DND-41 (cell line): Measurements from ENCODE around the gene IBSP.
A peak's percentile ranks its signal among the peaks of the same experiment; 100 is the strongest.

ENCODE experiments used
- ATAC-seq: fragments of 200-7000 bp; cut with Tn5 transposase; 3 replicates; pipeline ENCODE4 v1.9.1; 2021; ENCODE audit warnings: low read depth; ENCODE audit not compliant: insufficient read depth
- DNase-seq: peaks from one replicate; pipeline ENCODE4 v3.0.0-alpha.2; 2020
- H2AFZ ChIP-seq: 2 replicates; pipeline ENCODE4 v1.6.0; 2012; ENCODE audit warnings: low read depth, low read length
- H3K27ac ChIP-seq: 2 replicates; pipeline ENCODE4 v1.5.1; 2012; ENCODE audit warnings: low read length, inconsistent platforms
- H3K27me3 ChIP-seq: fragments of 200-600 bp; sonication (generic); 2 replicates; pipeline ENCODE4 v1.6.0; 2012; ENCODE audit warnings: low read length, mild to moderate bottlenecking, inconsistent platforms; ENCODE audit not compliant: insufficient read depth, poor library complexity
- H3K36me3 ChIP-seq: 2 replicates; pipeline ENCODE4 v1.5.1; 2012; ENCODE audit warnings: low read length, inconsistent platforms; ENCODE audit not compliant: insufficient read depth
- H3K4me1 ChIP-seq: 2 replicates; pipeline ENCODE4 v1.5.1; 2012; ENCODE audit warnings: mild to moderate bottlenecking, low read length; ENCODE audit not compliant: insufficient read depth
- H3K4me2 ChIP-seq: 2 replicates; pipeline ENCODE4 v1.6.0; 2012; ENCODE audit warnings: mild to moderate bottlenecking, moderate library complexity, low read length, inconsistent platforms; ENCODE audit not compliant: insufficient read depth
- H3K4me3 ChIP-seq, 2 experiments: fragments of 200-600 bp in 1 of 2; shearing (Covaris generic) in 1 of 2; 2 replicates each; pipeline ENCODE4 v1.5.1; 2012 to 2016; ENCODE audit warnings: inconsistent platforms in 2 of 2, low read length in 2 of 2, mild to moderate bottlenecking in 2 of 2, low read depth in 1 of 2, moderate library complexity in 1 of 2
- H3K79me2 ChIP-seq: 2 replicates; pipeline ENCODE4 v1.6.0; 2012; ENCODE audit warnings: low read length, inconsistent platforms; ENCODE audit not compliant: insufficient read depth
- H3K9ac ChIP-seq: 2 replicates; pipeline ENCODE4 v1.6.0; 2012; ENCODE audit warnings: low read depth, mild to moderate bottlenecking, inconsistent platforms, low read length, moderate library complexity
- H3K9me3 ChIP-seq: 2 replicates; pipeline ENCODE4 v1.5.1; 2012; ENCODE audit warnings: low read length, moderate library complexity, mild to moderate bottlenecking, inconsistent platforms; ENCODE audit not compliant: insufficient read depth, severe bottlenecking
- H4K20me1 ChIP-seq: 2 replicates; pipeline ENCODE4 v1.6.0; 2012; ENCODE audit warnings: low read length; ENCODE audit not compliant: insufficient read depth
- CTCF ChIP-seq: IDR thresholded peaks from 2 replicates; pipeline ENCODE4 v1.5.1; 2012; ENCODE audit warnings: borderline replicate concordance, low read length, moderate library complexity, mild to moderate bottlenecking; ENCODE audit not compliant: poor library complexity, severe bottlenecking; ENCODE audit errors: extremely low read depth
- EZH2 ChIP-seq: IDR thresholded peaks from 3 replicates; pipeline ENCODE4 v1.6.1; 2012; ENCODE audit warnings: borderline replicate concordance, low read depth, mild to moderate bottlenecking, moderate library complexity, low read length, inconsistent platforms; ENCODE audit not compliant: severe bottlenecking

Gene IBSP

DNA sequence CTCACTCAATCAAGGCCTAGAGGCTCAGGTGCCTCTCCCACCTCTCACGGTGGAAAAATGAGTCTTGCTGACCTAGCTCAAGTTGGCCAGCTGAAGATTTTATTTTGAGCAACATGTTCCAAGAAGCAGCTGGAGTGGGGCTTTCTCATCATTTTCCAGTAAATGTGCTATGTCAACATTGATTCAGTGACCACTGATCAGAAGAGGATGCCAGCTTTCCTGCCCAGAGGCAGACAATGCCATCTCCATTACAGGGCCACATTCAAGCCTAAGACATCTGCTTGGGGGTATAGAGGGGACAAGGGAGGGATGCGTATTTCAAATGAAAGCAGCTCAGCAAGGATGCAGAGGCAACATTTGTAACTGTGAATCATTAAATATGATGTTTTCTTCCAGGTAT lies 36.4 kb downstream of the IBSP start:
- no peak overlapping the region for H2AFZ ChIP-seq
- no peak overlapping the region for H3K4me3 ChIP-seq
- no peak overlapping the region for H3K9ac ChIP-seq
- DNase-seq (no peak), ATAC-seq (no peak)
- H3K79me2 ChIP-seq: no peaks in the 10 kb centered on the region
- H3K36me3 ChIP-seq: no peaks in the 10 kb centered on the region
- no peaks in the 10 kb centered on the region for H4K20me1 ChIP-seq
- H3K27me3 ChIP-seq: peaks cover 11% of the 10 kb centered on the region
- H3K9me3 ChIP-seq: no peaks in the 10 kb centered on the region
- H3K4me2 ChIP-seq: no peak overlapping the region
- TF ChIP-seq CTCF (no peak), EZH2 (no peak)
- H3K4me1 ChIP-seq: no peaks in the 10 kb centered on the region
- H3K27ac ChIP-seq: no peak overlapping the region

DNA sequence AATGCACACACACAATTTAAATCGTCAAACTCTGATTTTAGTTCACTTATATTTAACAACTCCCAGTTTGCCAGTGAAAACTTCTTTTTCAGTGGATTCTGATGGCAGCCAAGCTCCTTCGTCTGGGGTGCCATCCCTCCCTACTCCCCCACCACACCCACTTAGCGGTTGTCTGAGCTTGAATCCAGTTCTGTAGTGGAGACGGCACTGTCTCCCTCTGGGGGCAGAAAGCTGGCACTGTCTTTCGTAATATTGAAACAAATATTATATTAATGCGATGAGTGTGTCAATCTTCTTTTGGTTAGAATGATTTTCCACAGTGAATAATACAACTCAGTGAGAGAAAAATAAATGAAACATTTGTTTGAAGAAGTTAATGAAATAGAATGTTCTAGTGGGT lies 38.9 kb downstream of the IBSP start:
- ATAC-seq (no peak), DNase-seq (no peak)
- Histone ChIP-seq H4K20me1 (no peaks in the 10 kb centered on the region), H3K9me3 (no peaks in the 10 kb centered on the region), H3K79me2 (no peaks in the 10 kb centered on the region), H3K27me3 (peaks cover 11% of the 10 kb centered on the region), H3K4me2 (no peak overlapping the region), H2AFZ (no peak overlapping the region), H3K4me1 (no peaks in the 10 kb centered on the region), H3K9ac (no peak overlapping the region), H3K4me3 (no peak overlapping the region), H3K27ac (no peak overlapping the region), H3K36me3 (no peaks in the 10 kb centered on the region)
- no peak for TF ChIP-seq EZH2
- peak; percentile 24 for TF ChIP-seq CTCF

GRCh38 chr4:87838890-87839591 lies 39.7 kb downstream of the IBSP start:
- Histone ChIP-seq H3K79me2 (no peaks in the 10 kb centered on the region), H3K4me1 (no peaks in the 10 kb centered on the region), H3K9ac (no peak overlapping the region), H3K27ac (no peak overlapping the region), H2AFZ (no peak overlapping the region), H3K36me3 (no peaks in the 10 kb centered on the region), H3K27me3 (peaks cover 13% of the 10 kb centered on the region), H3K9me3 (no peaks in the 10 kb centered on the region), H3K4me3 (no peak overlapping the region), H4K20me1 (no peaks in the 10 kb centered on the region), H3K4me2 (no peak overlapping the region)
- ATAC-seq (peak; percentile 52; the same call in 2 of the 3 replicates), DNase-seq (peak; percentile 8)
- no peak for TF ChIP-seq EZH2
- peak; percentile 61 for TF ChIP-seq CTCF

DNA sequence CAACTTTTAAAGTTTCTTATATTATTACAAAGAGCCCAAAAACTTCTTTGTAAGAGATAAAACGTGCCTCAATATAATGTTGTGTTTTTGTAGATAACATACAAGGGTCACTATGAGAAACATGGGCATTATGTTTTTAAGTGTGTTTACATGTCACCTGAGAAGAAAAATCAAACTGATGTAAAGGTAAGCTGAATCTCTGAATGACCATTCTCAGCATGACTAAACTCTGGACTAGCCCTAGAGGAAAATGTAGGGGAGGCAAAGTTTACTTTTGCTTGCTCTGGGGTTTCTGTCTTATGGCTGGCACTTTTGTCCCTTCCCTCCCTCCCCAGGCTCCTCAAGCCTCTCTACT lies 40.2 kb downstream of the IBSP start:
- H3K4me1 ChIP-seq: no peaks in the 10 kb centered on the region
- no peak overlapping the region for H3K9ac ChIP-seq
- H3K4me2 ChIP-seq: no peak overlapping the region
- H3K27me3 ChIP-seq: peaks cover 13% of the 10 kb centered on the region
- no peak overlapping the region for H3K4me3 ChIP-seq
- no peaks in the 10 kb centered on the region for H4K20me1 ChIP-seq
- no peaks in the 10 kb centered on the region for H3K79me2 ChIP-seq
- DNase-seq (no peak), ATAC-seq (no peak)
- H3K9me3 ChIP-seq: no peaks in the 10 kb centered on the region
- no peak overlapping the region for H3K27ac ChIP-seq
- H3K36me3 ChIP-seq: no peaks in the 10 kb centered on the region
- no peak overlapping the region for H2AFZ ChIP-seq
- TF ChIP-seq CTCF (no peak), EZH2 (no peak)
